GM18909 (cell line): ENCODE measurements around the gene PEAR1.

Experiments
- ATAC-seq: cut with Tn5 transposase; IDR thresholded peaks from one replicate; pipeline ENCODE4 v1.9.1; 2021; ENCODE audit warnings: mild to moderate bottlenecking; ENCODE audit not compliant: unreplicated experiment, poor library complexity

Gene PEAR1

DNA sequence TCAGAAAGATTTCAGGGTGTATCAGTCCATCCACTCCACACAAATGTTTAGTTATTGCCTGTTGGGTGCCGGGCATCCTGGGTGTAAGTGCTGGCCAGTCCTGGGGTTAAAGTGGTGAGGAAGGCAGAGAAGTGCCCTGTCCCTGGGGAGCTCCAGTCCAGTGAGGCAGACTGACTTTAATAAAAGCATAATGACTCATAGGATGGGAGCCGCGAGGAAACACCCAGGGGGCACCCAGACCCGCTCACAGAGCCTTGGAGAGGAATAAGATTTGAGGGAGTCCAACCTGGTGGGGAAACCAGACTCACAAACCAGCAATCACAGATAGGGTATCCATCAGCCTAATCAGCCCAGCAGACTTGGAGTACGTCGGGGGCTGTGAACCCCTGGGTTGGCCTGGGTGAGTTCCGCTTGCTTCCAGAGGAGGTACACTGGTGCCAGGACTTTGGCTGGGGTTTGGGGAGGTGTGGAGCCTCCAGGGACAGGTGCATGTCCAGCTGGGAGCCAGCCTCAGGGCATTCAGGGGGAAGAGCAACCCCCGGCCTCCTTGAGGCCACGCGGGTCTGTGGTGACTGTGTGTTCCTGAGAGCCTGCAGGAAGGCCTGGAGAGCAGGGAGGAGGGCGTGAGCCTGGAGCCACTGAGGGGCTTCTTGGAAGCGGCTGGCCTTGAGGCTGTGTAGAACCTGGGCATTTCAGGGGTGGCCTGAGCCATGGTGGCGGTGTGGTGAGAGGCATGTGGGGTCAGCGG is 3.7 kb downstream of the PEAR1 start:
- ATAC-seq = no peak

DNA sequence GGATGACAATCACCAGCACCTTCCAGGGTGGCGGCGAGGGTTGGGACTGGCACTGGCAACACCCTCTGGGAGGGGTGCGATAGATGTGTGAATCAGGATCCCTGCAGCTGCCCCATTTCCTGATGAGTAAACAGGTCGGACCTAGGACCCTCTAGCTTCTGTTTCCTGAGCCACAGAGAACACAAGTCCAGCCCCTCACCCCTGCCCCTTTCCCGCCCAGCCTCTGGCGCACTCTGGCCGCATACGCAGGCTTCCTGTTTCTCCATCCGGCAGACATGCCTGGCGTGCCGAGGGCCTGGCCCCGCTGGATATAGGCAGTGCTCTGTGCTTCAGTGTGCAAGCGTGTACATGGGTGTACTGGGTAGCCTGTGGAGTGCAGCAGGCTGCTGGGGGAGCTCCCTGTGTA is 4.6 kb downstream of the PEAR1 start:
- ATAC-seq = no peak

DNA sequence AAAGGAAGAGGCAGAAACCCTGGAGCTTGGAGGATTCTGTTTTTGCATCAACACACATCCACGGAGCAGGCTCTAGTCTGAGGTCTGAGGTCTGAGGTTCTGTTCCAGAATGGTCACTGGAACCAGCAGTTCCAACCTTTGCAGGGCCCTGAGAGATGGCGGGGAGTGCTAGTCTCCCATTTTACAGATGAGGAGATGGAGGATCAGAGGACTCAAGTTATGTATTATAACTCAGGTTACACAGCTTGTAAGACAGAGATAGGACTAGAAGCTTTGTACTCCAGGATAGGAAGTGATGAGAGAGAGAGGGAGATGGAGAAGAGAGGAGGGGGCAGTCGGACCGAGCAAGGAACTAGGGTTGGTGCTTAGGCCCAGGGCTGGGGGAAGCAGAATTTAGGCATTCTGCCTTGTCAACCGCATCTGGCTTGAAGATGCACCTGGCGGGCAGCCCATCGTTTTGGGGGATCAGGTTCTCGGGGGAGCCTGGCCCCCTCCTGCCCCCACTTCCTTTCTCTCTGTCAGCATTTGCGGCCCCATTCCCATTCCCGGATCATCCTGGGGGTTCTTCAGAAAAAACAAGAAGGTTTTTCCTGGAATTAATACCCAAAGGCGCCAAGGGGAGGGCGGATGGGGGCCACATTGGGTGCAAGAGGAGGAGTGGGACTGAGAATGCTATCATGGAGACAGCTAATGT is 5.6 kb downstream of the PEAR1 start:
- no peak for ATAC-seq

GRCh38 chr1:156899956-156900718 is 6.6 kb downstream of the PEAR1 start:
- ATAC-seq = no peak

DNA sequence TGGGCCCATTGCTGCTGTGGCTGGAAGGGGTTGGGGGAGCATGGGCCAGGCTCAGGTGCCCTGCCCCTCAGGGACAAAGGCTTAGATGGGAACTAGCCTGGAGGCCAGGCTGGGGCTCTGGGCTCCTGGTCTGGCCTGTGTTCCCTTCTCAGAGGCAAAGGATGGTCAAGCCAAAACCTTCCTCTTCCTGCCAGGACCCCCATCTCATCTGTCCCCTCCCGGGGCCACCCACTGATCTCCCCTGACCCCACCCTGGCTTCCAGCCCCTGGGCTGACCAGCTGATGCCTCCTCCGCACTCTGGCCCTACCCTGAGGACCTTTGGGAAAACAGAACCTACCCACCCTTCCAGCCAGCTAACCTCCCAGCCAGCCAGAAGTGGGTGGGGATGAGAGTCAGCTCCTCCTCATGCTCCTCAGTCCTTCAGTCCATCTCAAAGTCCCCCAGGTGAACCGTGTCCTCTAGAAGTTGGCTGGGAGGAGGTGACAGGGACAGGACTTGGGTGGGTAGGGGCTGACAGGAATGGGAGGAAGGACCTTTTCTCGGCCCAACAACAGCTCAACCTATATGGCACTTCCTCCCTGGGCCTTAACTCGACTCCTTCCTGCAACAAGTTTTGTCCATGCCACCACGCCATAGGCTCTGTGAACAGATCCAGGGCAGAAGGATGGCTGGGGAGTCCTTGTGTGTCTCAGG is 7.5 kb downstream of the PEAR1 start:
- ATAC-seq = no peak

GRCh38 chr1:156901590-156901900 is 8.0 kb downstream of the PEAR1 start:
- ATAC-seq = no peak

DNA sequence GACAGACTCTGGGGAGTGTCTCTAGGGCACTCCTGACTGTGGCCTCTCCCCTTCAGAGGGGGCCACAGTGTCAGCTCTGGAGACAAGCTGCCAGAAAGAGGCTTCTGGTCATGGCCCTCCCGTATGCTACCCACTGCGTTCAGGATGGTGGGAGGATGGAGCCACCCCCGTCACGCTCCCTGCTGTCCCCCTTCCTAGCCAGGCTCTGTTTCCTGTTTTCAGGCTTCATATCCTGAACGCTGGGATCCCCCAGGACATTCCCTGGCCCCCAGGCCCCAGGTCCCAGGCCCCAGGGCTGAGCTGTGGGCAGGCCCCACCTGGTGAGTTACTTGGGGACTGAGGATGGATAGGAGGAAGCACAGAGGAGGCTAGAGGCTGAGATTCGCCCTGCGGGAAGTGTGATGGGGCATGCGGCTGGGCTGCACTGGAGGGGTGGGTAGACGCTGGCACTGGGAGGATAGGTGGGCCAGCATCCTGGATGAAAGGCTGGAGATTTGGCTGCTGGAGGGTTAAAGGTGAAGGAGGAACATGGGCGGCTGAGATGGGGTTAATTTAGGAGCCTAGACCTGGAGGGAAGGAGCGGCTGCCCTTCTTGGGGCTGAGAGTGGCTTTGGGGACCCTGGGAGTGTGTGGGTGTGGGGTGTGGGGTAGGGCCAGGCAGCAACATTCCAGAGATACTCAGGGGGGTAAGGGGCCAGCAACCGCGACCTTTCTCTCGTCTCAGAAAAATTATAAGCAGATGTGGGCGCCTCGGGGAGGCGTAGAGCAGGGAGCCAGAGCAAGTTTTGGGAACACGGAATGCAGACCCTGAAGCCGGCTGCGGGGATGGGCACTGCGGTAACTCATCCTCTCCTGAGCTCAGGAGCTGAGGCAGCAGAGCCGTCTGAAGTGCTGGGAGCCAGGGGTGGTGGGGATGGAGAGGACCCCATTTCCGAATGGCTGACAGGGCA is 8.7 kb downstream of the PEAR1 start:
- ATAC-seq = no peak

DNA sequence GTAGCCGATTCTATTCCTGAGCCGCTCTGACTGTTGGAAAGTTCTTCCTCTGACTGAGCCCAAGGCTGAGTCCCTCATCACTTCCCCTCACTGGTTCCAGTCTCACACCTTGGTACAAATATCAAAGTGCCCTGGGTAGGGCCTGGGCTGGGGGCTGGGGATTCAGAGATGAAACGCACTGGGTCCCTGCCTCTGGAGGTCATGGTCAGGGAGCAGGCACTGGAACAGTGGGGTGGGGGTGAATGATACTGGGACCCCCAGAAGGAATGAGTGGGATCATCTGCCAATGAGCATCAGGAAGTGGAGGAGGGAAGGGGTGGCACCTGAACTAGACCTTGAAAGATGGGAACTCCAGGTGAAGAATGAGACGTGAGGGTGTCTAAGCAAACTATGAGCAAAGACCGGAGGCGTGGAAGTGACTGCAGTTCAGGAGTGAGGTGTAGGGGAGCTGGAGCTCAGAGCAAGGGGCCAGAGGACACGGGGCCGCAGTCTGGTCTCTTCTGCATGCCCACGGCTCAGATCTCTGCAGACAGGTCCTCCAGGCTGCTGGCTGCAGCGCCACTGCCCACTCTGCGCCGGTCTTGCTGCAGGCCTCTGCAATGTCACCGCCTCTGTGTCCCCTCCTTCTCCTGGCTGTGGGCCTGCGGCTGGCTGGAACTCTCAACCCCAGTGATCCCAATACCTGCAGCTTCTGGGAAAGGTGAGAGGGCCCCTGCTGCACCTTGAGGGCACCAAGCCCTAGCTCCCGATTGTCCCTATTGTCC is 10.0 kb downstream of the PEAR1 start:
- no peak for ATAC-seq

- ATAC-seq = no peak
Observed at GRCh38 chr1:156904187-156904959, 10.9 kb downstream of the PEAR1 start.

GRCh38 chr1:156905176-156905575 is 11.7 kb downstream of the PEAR1 start:
- no peak for ATAC-seq

- no peak for ATAC-seq
Observed at GRCh38 chr1:156905651-156906050, 12.1 kb downstream of the PEAR1 start.

GRCh38 chr1:156906206-156906906 is 12.8 kb downstream of the PEAR1 start:
- ATAC-seq = no peak

GRCh38 chr1:156908541-156908940 is 15.0 kb downstream of the PEAR1 start:
- ATAC-seq = no peak

DNA sequence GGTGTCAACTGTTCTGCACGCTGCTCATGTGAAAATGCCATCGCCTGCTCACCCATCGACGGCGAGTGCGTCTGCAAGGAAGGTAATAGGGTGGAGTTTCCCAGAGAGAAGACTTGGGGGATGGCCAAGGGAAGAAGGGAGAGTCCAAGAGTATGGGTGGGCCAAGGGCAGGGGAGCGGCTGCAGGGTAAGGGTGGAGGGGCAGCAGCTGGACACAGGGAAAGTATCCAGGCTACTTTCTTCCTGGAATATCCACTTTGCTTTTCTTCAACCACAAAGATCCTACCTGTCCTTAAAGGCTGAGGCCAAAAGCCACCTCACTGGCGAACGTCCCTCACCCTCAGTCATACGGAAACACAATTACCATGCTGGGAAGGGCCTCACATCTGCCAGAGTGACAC is 15.4 kb downstream of the PEAR1 start:
- no peak for ATAC-seq

DNA sequence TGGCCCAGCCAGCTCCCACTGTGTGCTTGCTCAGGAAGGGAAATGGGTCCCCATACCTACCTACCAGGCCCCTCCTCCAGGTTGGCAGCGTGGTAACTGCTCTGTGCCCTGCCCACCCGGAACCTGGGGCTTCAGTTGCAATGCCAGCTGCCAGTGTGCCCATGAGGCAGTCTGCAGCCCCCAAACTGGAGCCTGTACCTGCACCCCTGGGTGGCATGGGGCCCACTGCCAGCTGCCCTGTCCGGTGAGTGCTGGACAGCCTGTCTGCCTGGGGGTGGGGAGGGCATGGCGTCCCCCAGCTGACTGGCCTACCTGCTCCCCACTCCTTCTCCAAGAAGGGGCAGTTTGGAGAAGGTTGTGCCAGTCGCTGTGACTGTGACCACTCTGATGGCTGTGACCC is 16.2 kb downstream of the PEAR1 start:
- ATAC-seq = no peak

- ATAC-seq = no peak
Observed at GRCh38 chr1:156910309-156910782, 16.8 kb downstream of the PEAR1 start.

DNA sequence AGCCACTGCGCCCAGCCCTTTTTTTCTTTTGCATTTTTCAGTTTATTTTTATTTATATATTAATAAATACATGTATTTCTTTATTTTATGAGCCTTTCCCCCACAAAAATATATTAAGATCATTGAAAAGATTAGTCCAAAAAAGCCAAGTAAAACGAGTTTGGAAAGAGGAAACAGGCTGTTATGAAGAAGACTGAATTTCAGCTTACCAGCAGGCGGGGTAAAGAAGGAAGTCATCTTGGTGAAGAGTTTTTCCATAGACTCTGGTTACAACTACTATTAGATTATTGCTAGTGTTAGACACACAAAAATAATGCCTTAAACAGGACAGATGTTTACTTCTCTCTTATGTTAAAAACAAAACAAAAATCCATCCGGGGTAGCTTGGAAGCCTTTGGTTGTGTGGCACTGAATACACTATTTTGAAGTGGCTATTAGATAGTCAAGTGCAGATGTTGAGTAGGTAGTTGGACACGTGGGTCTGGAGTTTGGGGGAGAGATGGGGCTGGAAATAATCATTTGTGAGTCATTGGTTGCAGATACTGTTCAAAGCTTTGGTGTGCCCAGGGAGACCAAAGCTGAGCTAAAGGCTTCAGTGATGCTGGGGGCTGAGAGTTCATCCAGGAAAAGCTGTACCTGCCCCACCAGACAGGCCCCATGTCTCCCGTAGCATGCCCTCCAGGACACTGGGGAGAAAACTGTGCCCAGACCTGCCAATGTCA is 18.2 kb downstream of the PEAR1 start:
- ATAC-seq = no peak
